Pons (tissue), 1 donor: ENCODE measurements around the gene CTAG1A.
"Not testable (repeated sequence)": the region's sequence is repeated elsewhere in the genome, so short reads cannot be mapped to it uniquely, and the experiment has no call there.

Experiments used
- DNase-seq: peaks from one replicate; pipeline ENCODE4 v3.0.0-alpha.2; 2016; ENCODE audit warnings: low spot score

The CTAG1A gene

GRCh38 chrX:154584585-154585183, at the start of gene CTAG1A:
Gene CTAG1A (plus strand): TSS chrX:154585133. CDS start chrX:154585207, 74 bp downstream.
- DNase-seq = not testable (repeated sequence)

GRCh38 chrX:154535892-154536291, 49.0 kb upstream of the CTAG1A start:
- DNase-seq = no peak

- peak; percentile 74 for DNase-seq
These were observed 45.9 kb upstream of the CTAG1A start for GRCh38 chrX:154539077-154539476.

- DNase-seq = not testable (repeated sequence)
These were observed 44.6 kb upstream of the CTAG1A start for GRCh38 chrX:154540365-154540764.

- DNase-seq = no peak
These were observed 43.9 kb upstream of the CTAG1A start for GRCh38 chrX:154540897-154541535.

GRCh38 chrX:154541589-154541895, 43.4 kb upstream of the CTAG1A start:
- no peak for DNase-seq

GRCh38 chrX:154541896-154542722, 42.8 kb upstream of the CTAG1A start:
- DNase-seq = peak; percentile 33

GRCh38 chrX:154542723-154543424, 42.1 kb upstream of the CTAG1A start:
- DNase-seq = peak; percentile 37

- no peak for DNase-seq
These were observed 39.2 kb upstream of the CTAG1A start for GRCh38 chrX:154545673-154546274.

GRCh38 chrX:154546354-154547244, 38.3 kb upstream of the CTAG1A start, which contains the start of gene G6PD:
Gene G6PD (minus strand): TSS chrX:154546846. CDS start chrX:154546155, 691 bp downstream.
- DNase-seq = peak; percentile 12

GRCh38 chrX:154547245-154548027, 37.5 kb upstream of the CTAG1A start, which contains the start of gene IKBKG:
Gene IKBKG (plus strand): TSS chrX:154547620. CDS start chrX:154552003, 4,383 bp downstream.
- DNase-seq = peak; percentile 87

- peak; percentile 10 for DNase-seq
These were observed 37.0 kb upstream of the CTAG1A start for GRCh38 chrX:154548028-154548316.

GRCh38 chrX:154549766-154550165, 35.2 kb upstream of the CTAG1A start:
- DNase-seq = no peak

GRCh38 chrX:154552112-154552806, 32.7 kb upstream of the CTAG1A start:
- DNase-seq = not testable (repeated sequence)

- not testable (repeated sequence) for DNase-seq
These were observed 26.8 kb upstream of the CTAG1A start for GRCh38 chrX:154558060-154558690.

GRCh38 chrX:154558896-154559295, 26.0 kb upstream of the CTAG1A start:
- DNase-seq = not testable (repeated sequence)

- not testable (repeated sequence) for DNase-seq
These were observed 24.6 kb upstream of the CTAG1A start for GRCh38 chrX:154560326-154560725.

- not testable (repeated sequence) for DNase-seq
These were observed 22.6 kb upstream of the CTAG1A start for GRCh38 chrX:154562295-154562694.

GRCh38 chrX:154570361-154570760, 14.6 kb upstream of the CTAG1A start:
- not testable (repeated sequence) for DNase-seq
